ENCODE results near the gene GPATCH2L. TPM values are rescaled to one million over a fixed set of nuclear protein-coding genes. Genes with fewer than 3 reads are reported as not detected.

GPATCH2L gene
- total and polyA plus RNA-seq, 2 donors (not counting 1 experiment from before 2014, with no cell fraction given), result 19.4 to 50.5 TPM

- no peak for TF ChIP-seq EZH2 (IDR thresholded peaks at IDR 0.05; ENCODE audit: low read length, missing control alignments)
Measured at GRCh38 chr14:76262641-76263040, 110.9 kb downstream of the GPATCH2L start.

More at GRCh38 chr14:76262641-76263040, 110.9 kb downstream of the GPATCH2L start:
- no peaks in the 10 kb centered on the region for H3K36me3 ChIP-seq (ENCODE audit: control insufficient read depth, insufficient read depth, low read length)
- H3K27me3 ChIP-seq (ENCODE audit: control insufficient read depth, insufficient read depth, low read length), result no peaks in the 10 kb centered on the region
- H2AFZ ChIP-seq (ENCODE audit: low read length), result no peak overlapping the region
- no peak overlapping the region for H3K4me3 ChIP-seq (replicated peaks in 1 of 4; ENCODE audit: control extremely low read depth in 1 of 4, insufficient read depth in 1 of 4, low read depth in 3 of 4, low read length in 4 of 4)
- H3K79me2 ChIP-seq (ENCODE audit: control insufficient read depth, insufficient read depth, low read length), result no peaks in the 10 kb centered on the region
- no peaks in the 10 kb centered on the region for H4K20me1 ChIP-seq (ENCODE audit: control insufficient read depth, extremely low read depth, insufficient read depth, low read length)
- no peak for DNase-seq (ENCODE audit: low read depth in 2 of 2)
- H3K9me3 ChIP-seq (ENCODE audit: control insufficient read depth, insufficient read depth, low read depth, low read length), result no peaks in the 10 kb centered on the region
- H3K4me2 ChIP-seq (ENCODE audit: extremely low read depth, insufficient read depth, low read length), result no peak overlapping the region
- no peak overlapping the region for H3K9ac ChIP-seq (ENCODE audit: insufficient read depth, low read length)
- no peak overlapping the region for H3K27ac ChIP-seq (ENCODE audit: insufficient read depth, low read length)
- no peaks in the 10 kb centered on the region for H3K4me1 ChIP-seq (ENCODE audit: control insufficient read depth, extremely low read depth, insufficient read depth, low read length)

Other genes with a start within 250 kb of the GPATCH2L start
- gene TGFB3, start 169.9 kb upstream of the GPATCH2L start, total RNA-seq, result 5.9 and 10.5 TPM in 2 replicates
- gene TGFB3, start 169.9 kb upstream of the GPATCH2L start, polyA plus RNA-seq, result 7.8 and 30.8 TPM in 2 replicates
- gene IFT43, start 166.2 kb upstream of the GPATCH2L start, total RNA-seq, result 28.8 and 35.2 TPM in 2 replicates
- gene IFT43, start 166.2 kb upstream of the GPATCH2L start, polyA plus RNA-seq, result 41.2 and 54.9 TPM in 2 replicates
- not detected in 2 replicates for gene ESRRB, start 224.2 kb downstream of the GPATCH2L start, total RNA-seq
- gene ESRRB, start 224.2 kb downstream of the GPATCH2L start, polyA plus RNA-seq, result 0.03 TPM in 1 of 2 replicates, not detected in the other